Gastrocnemius medialis (tissue), 4 donors: ENCODE results near the gene ACSM4.

ENCODE experiments used
- POLR2A ChIP-seq, 2 donors: fragments of 450-650 bp; IDR thresholded peaks; one replicate each; pipeline ENCODE4 v1.6.1; 2017; ENCODE audit warnings: antibody characterized with exemption in 2 of 2, mild to moderate bottlenecking in 2 of 2, moderate library complexity in 2 of 2
- TF ChIP-seq, protein P1 (sequence below), 5 experiments: fragments of 450-650 bp in 3 of 5; fragments of 200-600 bp in 2 of 5; sonication (generic) in 2 of 5; IDR thresholded peaks in 4 of 5; conservative IDR thresholded peaks in 1 of 5; 1 replicate in 4 of 5; 2 replicates in 1 of 5; pipeline ENCODE4 v1.5.1; 2016 to 2019; ENCODE audit warnings: antibody characterized with exemption in 5 of 5, mild to moderate bottlenecking in 3 of 5, moderate library complexity in 3 of 5

DNA sequence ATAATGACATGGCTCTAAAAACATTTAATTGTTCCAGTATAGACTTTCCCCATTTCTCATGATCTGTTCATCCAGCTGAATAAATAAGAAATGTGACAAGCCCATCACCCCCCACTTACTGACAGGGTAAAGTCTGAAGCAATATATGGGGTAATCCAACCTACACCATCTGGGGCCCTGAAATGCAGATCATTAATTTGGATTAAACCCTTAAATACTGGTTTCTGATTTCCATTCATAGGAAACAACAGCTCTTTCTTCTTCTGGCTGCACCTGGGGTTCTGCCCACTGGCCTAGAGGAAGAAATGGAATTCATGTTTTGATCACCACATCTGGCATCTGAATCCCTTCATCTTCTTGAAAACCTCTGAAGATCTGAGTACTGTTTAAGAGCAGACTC, 39.3 kb upstream of the ACSM4 start:
- TF ChIP-seq POLR2A (IDR thresholded peaks at IDR 0.05) = no peak
- TF ChIP-seq, protein P1, sequence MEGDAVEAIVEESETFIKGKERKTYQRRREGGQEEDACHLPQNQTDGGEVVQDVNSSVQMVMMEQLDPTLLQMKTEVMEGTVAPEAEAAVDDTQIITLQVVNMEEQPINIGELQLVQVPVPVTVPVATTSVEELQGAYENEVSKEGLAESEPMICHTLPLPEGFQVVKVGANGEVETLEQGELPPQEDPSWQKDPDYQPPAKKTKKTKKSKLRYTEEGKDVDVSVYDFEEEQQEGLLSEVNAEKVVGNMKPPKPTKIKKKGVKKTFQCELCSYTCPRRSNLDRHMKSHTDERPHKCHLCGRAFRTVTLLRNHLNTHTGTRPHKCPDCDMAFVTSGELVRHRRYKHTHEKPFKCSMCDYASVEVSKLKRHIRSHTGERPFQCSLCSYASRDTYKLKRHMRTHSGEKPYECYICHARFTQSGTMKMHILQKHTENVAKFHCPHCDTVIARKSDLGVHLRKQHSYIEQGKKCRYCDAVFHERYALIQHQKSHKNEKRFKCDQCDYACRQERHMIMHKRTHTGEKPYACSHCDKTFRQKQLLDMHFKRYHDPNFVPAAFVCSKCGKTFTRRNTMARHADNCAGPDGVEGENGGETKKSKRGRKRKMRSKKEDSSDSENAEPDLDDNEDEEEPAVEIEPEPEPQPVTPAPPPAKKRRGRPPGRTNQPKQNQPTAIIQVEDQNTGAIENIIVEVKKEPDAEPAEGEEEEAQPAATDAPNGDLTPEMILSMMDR (IDR thresholded peaks at IDR 0.05 in 4 of 5, conservative IDR thresholded peaks at IDR 0.05 in 1 of 5) = no peak
